ENCODE results near the gene FLCN.

DNA sequence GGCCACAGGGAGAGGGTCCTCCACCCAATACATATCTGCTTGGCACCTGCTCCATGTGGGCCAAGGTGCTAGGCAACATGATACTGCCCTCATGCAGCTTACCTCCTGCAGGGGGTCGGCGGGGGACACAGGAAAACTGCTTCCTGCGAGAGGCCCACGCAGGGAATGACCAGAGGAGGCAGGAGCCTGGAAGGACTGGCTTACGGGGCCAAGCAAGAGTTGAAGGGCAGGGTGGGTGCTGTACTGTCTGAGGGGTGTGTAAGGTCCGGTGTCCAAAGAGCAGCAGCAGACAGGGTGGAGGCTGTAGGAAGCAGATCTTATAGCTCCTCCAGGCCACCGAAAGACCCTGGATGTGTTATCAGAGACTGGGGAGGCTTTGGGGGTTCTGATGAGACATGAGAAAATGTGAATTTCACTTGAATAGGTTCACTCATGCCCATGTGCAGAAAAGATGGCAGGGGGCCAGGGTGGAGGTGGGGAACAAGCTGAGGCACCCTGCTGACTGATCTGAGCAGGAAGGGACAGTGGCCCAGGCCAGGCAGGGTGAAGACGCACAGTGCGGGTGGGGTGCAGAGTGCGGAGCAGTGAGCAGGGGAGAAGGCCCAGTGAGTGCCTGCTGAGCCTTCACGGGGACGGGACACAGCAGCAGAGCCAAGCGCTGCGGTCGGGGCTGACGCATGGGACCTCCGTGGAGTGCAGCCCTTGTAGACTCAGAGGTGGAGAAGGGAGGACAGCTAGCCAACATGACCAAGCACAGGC lies 8.3 kb downstream of the FLCN start:
- TF ChIP-seq, protein P1, sequence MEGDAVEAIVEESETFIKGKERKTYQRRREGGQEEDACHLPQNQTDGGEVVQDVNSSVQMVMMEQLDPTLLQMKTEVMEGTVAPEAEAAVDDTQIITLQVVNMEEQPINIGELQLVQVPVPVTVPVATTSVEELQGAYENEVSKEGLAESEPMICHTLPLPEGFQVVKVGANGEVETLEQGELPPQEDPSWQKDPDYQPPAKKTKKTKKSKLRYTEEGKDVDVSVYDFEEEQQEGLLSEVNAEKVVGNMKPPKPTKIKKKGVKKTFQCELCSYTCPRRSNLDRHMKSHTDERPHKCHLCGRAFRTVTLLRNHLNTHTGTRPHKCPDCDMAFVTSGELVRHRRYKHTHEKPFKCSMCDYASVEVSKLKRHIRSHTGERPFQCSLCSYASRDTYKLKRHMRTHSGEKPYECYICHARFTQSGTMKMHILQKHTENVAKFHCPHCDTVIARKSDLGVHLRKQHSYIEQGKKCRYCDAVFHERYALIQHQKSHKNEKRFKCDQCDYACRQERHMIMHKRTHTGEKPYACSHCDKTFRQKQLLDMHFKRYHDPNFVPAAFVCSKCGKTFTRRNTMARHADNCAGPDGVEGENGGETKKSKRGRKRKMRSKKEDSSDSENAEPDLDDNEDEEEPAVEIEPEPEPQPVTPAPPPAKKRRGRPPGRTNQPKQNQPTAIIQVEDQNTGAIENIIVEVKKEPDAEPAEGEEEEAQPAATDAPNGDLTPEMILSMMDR (IDR thresholded peaks at IDR 0.05; ENCODE audit: low read depth, low read length, missing input control): no peak
- TF ChIP-seq SP1 (IDR thresholded peaks at IDR 0.05): no peak
- no peak for TF ChIP-seq RAD21 (IDR thresholded peaks at IDR 0.05)
- no peak for TF ChIP-seq EGR1 (IDR thresholded peaks at IDR 0.05; ENCODE audit: low read depth in 2 of 2)
- TF ChIP-seq FOXA1 (IDR thresholded peaks at IDR 0.05): no peak
- TF ChIP-seq JUND (IDR thresholded peaks at IDR 0.05): no peak
- TF ChIP-seq, protein P2, sequence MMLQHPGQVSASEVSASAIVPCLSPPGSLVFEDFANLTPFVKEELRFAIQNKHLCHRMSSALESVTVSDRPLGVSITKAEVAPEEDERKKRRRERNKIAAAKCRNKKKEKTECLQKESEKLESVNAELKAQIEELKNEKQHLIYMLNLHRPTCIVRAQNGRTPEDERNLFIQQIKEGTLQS (IDR thresholded peaks at IDR 0.05): no peak
- no peak for TF ChIP-seq GABPA (IDR thresholded peaks at IDR 0.05 in 1 of 2, conservative IDR thresholded peaks at IDR 0.05 in 1 of 2)
- TF ChIP-seq TAF1 (conservative IDR thresholded peaks at IDR 0.05): no peak
- no peak for TF ChIP-seq RXRA (IDR thresholded peaks at IDR 0.05)
- TF ChIP-seq YY1 (IDR thresholded peaks at IDR 0.05): no peak
- TF ChIP-seq, protein P3, sequence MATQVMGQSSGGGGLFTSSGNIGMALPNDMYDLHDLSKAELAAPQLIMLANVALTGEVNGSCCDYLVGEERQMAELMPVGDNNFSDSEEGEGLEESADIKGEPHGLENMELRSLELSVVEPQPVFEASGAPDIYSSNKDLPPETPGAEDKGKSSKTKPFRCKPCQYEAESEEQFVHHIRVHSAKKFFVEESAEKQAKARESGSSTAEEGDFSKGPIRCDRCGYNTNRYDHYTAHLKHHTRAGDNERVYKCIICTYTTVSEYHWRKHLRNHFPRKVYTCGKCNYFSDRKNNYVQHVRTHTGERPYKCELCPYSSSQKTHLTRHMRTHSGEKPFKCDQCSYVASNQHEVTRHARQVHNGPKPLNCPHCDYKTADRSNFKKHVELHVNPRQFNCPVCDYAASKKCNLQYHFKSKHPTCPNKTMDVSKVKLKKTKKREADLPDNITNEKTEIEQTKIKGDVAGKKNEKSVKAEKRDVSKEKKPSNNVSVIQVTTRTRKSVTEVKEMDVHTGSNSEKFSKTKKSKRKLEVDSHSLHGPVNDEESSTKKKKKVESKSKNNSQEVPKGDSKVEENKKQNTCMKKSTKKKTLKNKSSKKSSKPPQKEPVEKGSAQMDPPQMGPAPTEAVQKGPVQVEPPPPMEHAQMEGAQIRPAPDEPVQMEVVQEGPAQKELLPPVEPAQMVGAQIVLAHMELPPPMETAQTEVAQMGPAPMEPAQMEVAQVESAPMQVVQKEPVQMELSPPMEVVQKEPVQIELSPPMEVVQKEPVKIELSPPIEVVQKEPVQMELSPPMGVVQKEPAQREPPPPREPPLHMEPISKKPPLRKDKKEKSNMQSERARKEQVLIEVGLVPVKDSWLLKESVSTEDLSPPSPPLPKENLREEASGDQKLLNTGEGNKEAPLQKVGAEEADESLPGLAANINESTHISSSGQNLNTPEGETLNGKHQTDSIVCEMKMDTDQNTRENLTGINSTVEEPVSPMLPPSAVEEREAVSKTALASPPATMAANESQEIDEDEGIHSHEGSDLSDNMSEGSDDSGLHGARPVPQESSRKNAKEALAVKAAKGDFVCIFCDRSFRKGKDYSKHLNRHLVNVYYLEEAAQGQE (IDR thresholded peaks at IDR 0.05): no peak
- TF ChIP-seq, protein P4, sequence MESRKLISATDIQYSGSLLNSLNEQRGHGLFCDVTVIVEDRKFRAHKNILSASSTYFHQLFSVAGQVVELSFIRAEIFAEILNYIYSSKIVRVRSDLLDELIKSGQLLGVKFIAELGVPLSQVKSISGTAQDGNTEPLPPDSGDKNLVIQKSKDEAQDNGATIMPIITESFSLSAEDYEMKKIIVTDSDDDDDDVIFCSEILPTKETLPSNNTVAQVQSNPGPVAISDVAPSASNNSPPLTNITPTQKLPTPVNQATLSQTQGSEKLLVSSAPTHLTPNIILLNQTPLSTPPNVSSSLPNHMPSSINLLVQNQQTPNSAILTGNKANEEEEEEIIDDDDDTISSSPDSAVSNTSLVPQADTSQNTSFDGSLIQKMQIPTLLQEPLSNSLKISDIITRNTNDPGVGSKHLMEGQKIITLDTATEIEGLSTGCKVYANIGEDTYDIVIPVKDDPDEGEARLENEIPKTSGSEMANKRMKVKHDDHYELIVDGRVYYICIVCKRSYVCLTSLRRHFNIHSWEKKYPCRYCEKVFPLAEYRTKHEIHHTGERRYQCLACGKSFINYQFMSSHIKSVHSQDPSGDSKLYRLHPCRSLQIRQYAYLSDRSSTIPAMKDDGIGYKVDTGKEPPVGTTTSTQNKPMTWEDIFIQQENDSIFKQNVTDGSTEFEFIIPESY (IDR thresholded peaks at IDR 0.05): no peak
- TF ChIP-seq, protein P5, sequence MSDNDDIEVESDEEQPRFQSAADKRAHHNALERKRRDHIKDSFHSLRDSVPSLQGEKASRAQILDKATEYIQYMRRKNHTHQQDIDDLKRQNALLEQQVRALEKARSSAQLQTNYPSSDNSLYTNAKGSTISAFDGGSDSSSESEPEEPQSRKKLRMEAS (IDR thresholded peaks at IDR 0.05): no peak
